Calu3 (cell line): ENCODE measurements around the gene MAN2A2. TPM values are rescaled to one million over a fixed set of nuclear protein-coding genes. Genes with fewer than 3 reads are reported as not detected.

Source experiments
- BruUV-seq: library from RNA; stranded (reverse); fragments of 400-500 nt; replicated peaks from 2 replicates; lab custom pipeline; 2021; lab: Mats Ljungman, UMichigan
- CTCF ChIA-PET: fragments of 300-600 bp; sonication (Branson Sonifier 250); formaldehyde crosslinking; loops from one replicate; lab custom pipeline; 2022; ENCODE audit warnings: antibody characterized with exemption; lab: Charles Lee
- DNase-seq: peaks from one replicate; pipeline ENCODE4 v3.0.0; 2022
- H3K27ac Mint-ChIP-seq: one replicate; pipeline ENCODE4 v1.8.0; 2022; ENCODE audit warnings: mixed read lengths; ENCODE audit not compliant: unreplicated experiment
- H3K27me3 Mint-ChIP-seq: one replicate; pipeline ENCODE4 v1.8.0; 2022; ENCODE audit warnings: mixed read lengths; ENCODE audit not compliant: unreplicated experiment
- H3K36me3 Mint-ChIP-seq: one replicate; pipeline ENCODE4 v1.8.0; 2022; ENCODE audit warnings: mild to moderate bottlenecking, moderate library complexity, mixed read lengths; ENCODE audit not compliant: insufficient read depth, unreplicated experiment
- H3K4me1 Mint-ChIP-seq: one replicate; pipeline ENCODE4 v1.8.0; 2022; ENCODE audit warnings: mild to moderate bottlenecking, low read depth, mixed read lengths; ENCODE audit not compliant: unreplicated experiment
- H3K4me3 Mint-ChIP-seq: one replicate; pipeline ENCODE4 v1.8.0; 2022; ENCODE audit warnings: mild to moderate bottlenecking, low read depth, moderate library complexity, mixed read lengths; ENCODE audit not compliant: unreplicated experiment
- H3K9me3 Mint-ChIP-seq: one replicate; pipeline ENCODE4 v1.8.0; 2022; ENCODE audit warnings: low read depth, mixed read lengths; ENCODE audit not compliant: unreplicated experiment
- intact Hi-C: fragments of 100-400 bp; cut with micrococcal nuclease; formaldehyde crosslinking; loops from one replicate; pipeline ENCODE4 v1.10.0; 2022; ENCODE audit not compliant: unreplicated experiment
- total RNA-seq: library from RNA; stranded (reverse); gene quantifications from 2 replicates; pipeline ENCODE4 v1.2.3, GENCODE V29; 2022
- TF ChIP-seq, protein P1 (sequence below): fragments of 200-600 bp; IDR thresholded peaks from one replicate; pipeline ENCODE4 v1.8.0; 2022; ENCODE audit warnings: antibody characterized with exemption; ENCODE audit not compliant: unreplicated experiment

MAN2A2 gene
- total RNA-seq, 1 experiment from 2014 or later: 58.5 TPM

DNA sequence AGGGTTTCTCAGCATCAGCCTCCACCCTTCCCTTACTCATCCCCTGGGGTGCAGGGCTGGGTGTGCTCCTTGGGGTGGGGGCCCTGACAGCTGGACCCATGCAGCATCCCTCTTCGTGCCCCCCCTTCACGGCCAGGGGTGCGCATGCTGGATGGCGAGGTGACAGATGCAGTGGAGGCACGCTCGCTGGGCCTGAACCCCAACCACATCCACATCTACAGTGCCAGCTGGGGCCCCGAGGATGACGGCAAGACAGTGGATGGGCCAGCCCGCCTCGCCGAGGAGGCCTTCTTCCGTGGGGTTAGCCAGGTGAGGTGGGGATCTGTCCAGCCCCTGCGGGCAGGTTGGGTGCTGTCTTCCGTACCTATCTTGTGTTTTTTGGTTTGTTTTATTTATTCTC is 25.1 kb upstream of the MAN2A2 start:
- peaks cover 44% of the 10 kb centered on the region for H3K36me3 Mint-ChIP-seq
- CTCF ChIA-PET: no interaction called here
- TF ChIP-seq, protein P1, sequence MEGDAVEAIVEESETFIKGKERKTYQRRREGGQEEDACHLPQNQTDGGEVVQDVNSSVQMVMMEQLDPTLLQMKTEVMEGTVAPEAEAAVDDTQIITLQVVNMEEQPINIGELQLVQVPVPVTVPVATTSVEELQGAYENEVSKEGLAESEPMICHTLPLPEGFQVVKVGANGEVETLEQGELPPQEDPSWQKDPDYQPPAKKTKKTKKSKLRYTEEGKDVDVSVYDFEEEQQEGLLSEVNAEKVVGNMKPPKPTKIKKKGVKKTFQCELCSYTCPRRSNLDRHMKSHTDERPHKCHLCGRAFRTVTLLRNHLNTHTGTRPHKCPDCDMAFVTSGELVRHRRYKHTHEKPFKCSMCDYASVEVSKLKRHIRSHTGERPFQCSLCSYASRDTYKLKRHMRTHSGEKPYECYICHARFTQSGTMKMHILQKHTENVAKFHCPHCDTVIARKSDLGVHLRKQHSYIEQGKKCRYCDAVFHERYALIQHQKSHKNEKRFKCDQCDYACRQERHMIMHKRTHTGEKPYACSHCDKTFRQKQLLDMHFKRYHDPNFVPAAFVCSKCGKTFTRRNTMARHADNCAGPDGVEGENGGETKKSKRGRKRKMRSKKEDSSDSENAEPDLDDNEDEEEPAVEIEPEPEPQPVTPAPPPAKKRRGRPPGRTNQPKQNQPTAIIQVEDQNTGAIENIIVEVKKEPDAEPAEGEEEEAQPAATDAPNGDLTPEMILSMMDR: no peak
- no peak overlapping the region for H3K27ac Mint-ChIP-seq
- BruUV-seq: no TSS peak
- no peak overlapping the region for H3K4me3 Mint-ChIP-seq
- intact Hi-C loops: no loop called here
- no peaks in the 10 kb centered on the region for H3K9me3 Mint-ChIP-seq
- H3K27me3 Mint-ChIP-seq: no peaks in the 10 kb centered on the region
- H3K4me1 Mint-ChIP-seq: peaks cover 13% of the 10 kb centered on the region
- no peak for DNase-seq

DNA sequence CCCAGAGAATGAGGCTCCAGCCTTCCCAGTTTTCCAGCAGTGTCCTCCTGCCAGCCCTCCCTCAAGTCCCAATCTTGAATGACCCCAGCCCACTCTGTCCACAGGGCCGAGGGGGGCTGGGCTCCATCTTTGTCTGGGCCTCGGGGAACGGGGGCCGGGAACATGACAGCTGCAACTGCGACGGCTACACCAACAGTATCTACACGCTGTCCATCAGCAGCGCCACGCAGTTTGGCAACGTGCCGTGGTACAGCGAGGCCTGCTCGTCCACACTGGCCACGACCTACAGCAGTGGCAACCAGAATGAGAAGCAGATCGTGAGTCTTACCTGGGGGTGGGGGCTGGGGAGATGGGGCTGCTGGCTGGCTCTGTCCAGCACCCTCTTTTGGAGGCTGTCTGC is 24.4 kb upstream of the MAN2A2 start:
- Mint-ChIP-seq H3K4me1 (peaks cover 6% of the 10 kb centered on the region), H3K36me3 (peaks cover 42% of the 10 kb centered on the region), H3K27me3 (no peaks in the 10 kb centered on the region), H3K27ac (no peak overlapping the region), H3K4me3 (no peak overlapping the region), H3K9me3 (no peaks in the 10 kb centered on the region)
- BruUV-seq: no TSS peak
- DNase-seq: no peak
- intact Hi-C loops: no loop called here
- CTCF ChIA-PET: no interaction called here
- TF ChIP-seq, protein P1: no peak

DNA sequence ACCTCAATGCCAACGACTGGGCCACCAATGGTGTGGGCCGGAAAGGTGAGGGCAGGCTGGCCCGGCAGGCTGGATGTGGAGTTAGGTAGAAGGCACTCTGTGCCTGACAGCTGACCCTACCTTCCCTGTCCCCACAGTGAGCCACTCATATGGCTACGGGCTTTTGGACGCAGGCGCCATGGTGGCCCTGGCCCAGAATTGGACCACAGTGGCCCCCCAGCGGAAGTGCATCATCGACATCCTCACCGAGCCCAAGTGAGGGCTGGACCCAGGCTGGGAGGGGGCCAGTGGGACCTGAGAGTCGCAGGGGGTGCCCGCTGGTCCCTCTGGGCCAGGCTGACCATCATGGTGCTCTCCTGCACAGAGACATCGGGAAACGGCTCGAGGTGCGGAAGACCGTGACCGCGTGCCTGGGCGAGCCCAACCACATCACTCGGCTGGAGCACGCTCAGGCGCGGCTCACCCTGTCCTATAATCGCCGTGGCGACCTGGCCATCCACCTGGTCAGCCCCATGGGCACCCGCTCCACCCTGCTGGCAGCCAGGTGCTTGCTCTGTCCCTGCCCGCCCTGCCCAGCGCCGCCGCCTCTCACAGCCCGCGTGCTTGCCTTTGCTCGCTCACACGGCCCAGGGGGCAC is 23.3 kb upstream of the MAN2A2 start:
- TF ChIP-seq, protein P1: no peak
- H3K36me3 Mint-ChIP-seq: peaks cover 42% of the 10 kb centered on the region
- H3K27ac Mint-ChIP-seq: no peak overlapping the region
- CTCF ChIA-PET: no interaction called here
- H3K4me1 Mint-ChIP-seq: no peaks in the 10 kb centered on the region
- DNase-seq: no peak
- no peaks in the 10 kb centered on the region for H3K27me3 Mint-ChIP-seq
- H3K4me3 Mint-ChIP-seq: no peak overlapping the region
- no TSS peak for BruUV-seq
- intact Hi-C loops: loop anchor here (10.0 kb wide), 1 partner anchor 105 kb away; no protein-coding TSS in a partner anchor
- H3K9me3 Mint-ChIP-seq: no peaks in the 10 kb centered on the region

DNA sequence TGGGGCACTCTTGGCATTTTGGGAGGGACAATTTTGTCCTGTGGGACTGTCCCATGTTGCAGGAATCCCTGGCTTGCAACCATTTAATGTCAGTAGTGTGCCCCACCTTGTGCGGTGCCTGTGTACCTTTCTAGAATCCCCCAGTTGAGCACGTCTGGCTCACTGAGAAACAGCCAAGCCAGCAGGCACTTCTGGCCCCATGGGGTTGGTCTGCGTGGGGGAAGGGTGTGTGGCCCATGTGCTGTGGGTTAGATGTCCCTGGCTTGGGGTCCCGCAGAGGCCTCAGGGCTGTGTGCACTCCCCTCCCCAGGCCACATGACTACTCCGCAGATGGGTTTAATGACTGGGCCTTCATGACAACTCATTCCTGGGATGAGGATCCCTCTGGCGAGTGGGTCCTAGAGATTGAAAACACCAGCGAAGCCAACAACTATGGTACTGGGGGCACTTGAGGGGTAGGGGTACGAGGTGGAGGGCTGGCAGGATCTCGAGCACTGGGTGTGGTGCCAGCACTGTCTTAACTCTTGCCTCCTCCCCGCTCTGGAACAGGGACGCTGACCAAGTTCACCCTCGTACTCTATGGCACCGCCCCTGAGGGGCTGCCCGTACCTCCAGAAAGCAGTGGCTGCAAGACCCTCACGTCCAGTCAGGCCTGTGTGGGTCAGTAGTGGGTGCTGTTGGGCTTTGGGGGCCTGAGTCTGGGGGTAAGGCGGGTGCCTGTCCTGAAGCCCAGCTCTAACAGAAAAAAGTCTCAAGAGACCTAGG is 22.5 kb upstream of the MAN2A2 start:
- H3K36me3 Mint-ChIP-seq: peaks cover 41% of the 10 kb centered on the region
- CTCF ChIA-PET: no interaction called here
- H3K9me3 Mint-ChIP-seq: no peaks in the 10 kb centered on the region
- H3K27ac Mint-ChIP-seq: no peak overlapping the region
- no TSS peak for BruUV-seq
- H3K27me3 Mint-ChIP-seq: no peaks in the 10 kb centered on the region
- H3K4me1 Mint-ChIP-seq: no peaks in the 10 kb centered on the region
- no peak for DNase-seq
- intact Hi-C loops: loop anchor here (10.0 kb wide), 1 partner anchor 106 kb away; no protein-coding TSS in a partner anchor
- H3K4me3 Mint-ChIP-seq: no peak overlapping the region
- TF ChIP-seq, protein P1: no peak
